Trophoblast cell (in vitro differentiated cells and primary cell): ENCODE results near the gene METTL5.
"Not testable (repeated sequence)": the region's sequence is repeated elsewhere in the genome, so short reads cannot be mapped to it uniquely, and the experiment has no call there.

Source experiments
- DNase-seq, 2 donors: peaks; one replicate each; pipeline ENCODE4 v3.0.0-alpha.2; 2016
- H2AFZ ChIP-seq: 2 replicates; pipeline ENCODE4 v1.6.1; 2013; ENCODE audit warnings: low read length, moderate library complexity, mild to moderate bottlenecking; ENCODE audit not compliant: insufficient read depth, poor library complexity
- H2AK5ac ChIP-seq: 2 replicates; pipeline ENCODE4 v1.6.1; 2013; ENCODE audit warnings: mild to moderate bottlenecking, low read length
- H2BK120ac ChIP-seq: 2 replicates; pipeline ENCODE4 v1.6.1; 2013; ENCODE audit warnings: low read length, mild to moderate bottlenecking, moderate library complexity; ENCODE audit not compliant: insufficient read depth, poor library complexity
- H2BK12ac ChIP-seq: 2 replicates; pipeline ENCODE4 v1.6.1; 2013; ENCODE audit warnings: mild to moderate bottlenecking, low read length, moderate library complexity
- H2BK5ac ChIP-seq: 2 replicates; pipeline ENCODE4 v1.6.1; 2013; ENCODE audit warnings: low read length, low read depth, moderate library complexity, mild to moderate bottlenecking; ENCODE audit not compliant: poor library complexity
- H3K14ac ChIP-seq: 2 replicates; pipeline ENCODE4 v1.6.1; 2013; ENCODE audit warnings: mild to moderate bottlenecking, low read length
- H3K18ac ChIP-seq: 2 replicates; pipeline ENCODE4 v1.6.1; 2013; ENCODE audit warnings: mild to moderate bottlenecking, low read length
- H3K23ac ChIP-seq: 2 replicates; pipeline ENCODE4 v1.6.1; 2013; ENCODE audit warnings: low read length
- H3K27ac ChIP-seq: 2 replicates; pipeline ENCODE4 v1.5.1; 2013; ENCODE audit warnings: low read depth, mild to moderate bottlenecking, inconsistent platforms, low read length, moderate library complexity
- H3K27me3 ChIP-seq: 2 replicates; pipeline ENCODE4 v1.6.1; 2013; ENCODE audit warnings: inconsistent platforms, mild to moderate bottlenecking, low read length, moderate library complexity; ENCODE audit not compliant: insufficient read depth
- H3K36me3 ChIP-seq, 2 experiments: 1 replicate in 1 of 2; 2 replicates in 1 of 2; pipeline ENCODE4 v1.6.1; 2013; ENCODE audit warnings: low read length in 2 of 2, mild to moderate bottlenecking in 2 of 2, moderate library complexity in 1 of 2; ENCODE audit not compliant: insufficient read depth in 2 of 2, control insufficient read depth in 1 of 2
- H3K4ac ChIP-seq: 2 replicates; pipeline ENCODE4 v1.6.1; 2013; ENCODE audit warnings: low read depth, mild to moderate bottlenecking, low read length, moderate library complexity
- H3K4me1 ChIP-seq, 2 experiments: 1 replicate in 1 of 2; 2 replicates in 1 of 2; pipeline ENCODE4 v1.6.1; 2013; ENCODE audit warnings: low read length in 2 of 2, mild to moderate bottlenecking in 2 of 2, moderate library complexity in 1 of 2; ENCODE audit not compliant: insufficient read depth in 2 of 2, control insufficient read depth in 1 of 2
- H3K4me2 ChIP-seq: 2 replicates; pipeline ENCODE4 v1.6.1; 2013; ENCODE audit warnings: inconsistent platforms, mild to moderate bottlenecking, low read length, moderate library complexity
- H3K4me3 ChIP-seq: 2 replicates; pipeline ENCODE4 v1.5.1; 2013; ENCODE audit warnings: mild to moderate bottlenecking, low read depth, low read length, inconsistent platforms
- H3K79me1 ChIP-seq: one replicate; pipeline ENCODE4 v1.6.1; 2013; ENCODE audit warnings: low read length
- H3K79me2 ChIP-seq: 2 replicates; pipeline ENCODE4 v1.6.1; 2013; ENCODE audit warnings: low read length, mild to moderate bottlenecking; ENCODE audit not compliant: control insufficient read depth, insufficient read depth, poor library complexity
- H3K9ac ChIP-seq: 2 replicates; pipeline ENCODE4 v1.6.1; 2013; ENCODE audit warnings: mild to moderate bottlenecking, low read length
- H3K9me3 ChIP-seq: 2 replicates; pipeline ENCODE4 v1.6.1; 2013; ENCODE audit warnings: low read depth, mild to moderate bottlenecking, control low read depth, inconsistent platforms, low read length; ENCODE audit not compliant: insufficient read depth
- H4K12ac ChIP-seq: 2 replicates; pipeline ENCODE4 v1.6.1; 2013; ENCODE audit warnings: low read depth, mild to moderate bottlenecking, low read length, moderate library complexity
- H4K8ac ChIP-seq: 2 replicates; pipeline ENCODE4 v1.6.1; 2013; ENCODE audit warnings: low read depth, mild to moderate bottlenecking, low read length, moderate library complexity
- H4K91ac ChIP-seq: one replicate; pipeline ENCODE4 v1.6.1; 2013; ENCODE audit warnings: low read depth, mild to moderate bottlenecking, low read length, moderate library complexity
- WGBS: extraction: QIAGEN DNeasy Blood & Tissue Kit; methylation state at CpG from one replicate; pipeline ENCODE4 v1.1.7; 2013; ENCODE audit warnings: missing lambda C conversion rate; ENCODE audit not compliant: insufficient read length, insufficient coverage; ENCODE audit errors: extremely low coverage; 5-methylcytosine and 5-hydroxymethylcytosine counted together

METTL5 gene

DNA sequence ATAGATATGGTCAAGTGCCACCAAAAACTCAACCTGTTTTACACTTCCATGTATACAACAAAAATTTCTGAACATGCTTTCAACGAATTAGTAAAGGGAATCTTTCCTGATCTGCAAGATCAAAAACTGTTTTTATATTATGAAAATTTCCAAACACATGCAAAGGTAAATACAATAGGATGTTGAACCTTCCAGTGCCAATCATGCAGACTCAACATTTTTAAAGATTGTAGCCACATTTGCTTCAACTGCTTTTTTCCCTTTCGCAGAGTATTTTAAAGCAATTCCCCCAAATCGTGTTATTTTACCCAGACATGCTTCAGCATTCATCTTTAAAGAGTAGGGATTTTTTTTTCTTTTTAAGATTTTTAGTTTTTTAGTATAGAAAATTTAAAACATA lies 42.9 kb upstream of the METTL5 start:
- Histone ChIP-seq H2BK12ac (no peak overlapping the region), H3K79me2 (no peaks in the 10 kb centered on the region), H2BK120ac (no peak overlapping the region), H3K36me3 (no peaks in the 10 kb centered on the region), H2AK5ac (no peak overlapping the region), H3K4me2 (no peak overlapping the region), H3K4me3 (no peak overlapping the region), H4K91ac (no peak overlapping the region), H4K8ac (no peak overlapping the region), H3K9me3 (no peaks in the 10 kb centered on the region), H3K27ac (no peak overlapping the region), H2AFZ (no peak overlapping the region), H2BK5ac (no peak overlapping the region), H4K12ac (no peak overlapping the region), H3K4ac (no peak overlapping the region), H3K9ac (no peak overlapping the region), H3K23ac (no peak overlapping the region), H3K79me1 (no peaks in the 10 kb centered on the region), H3K27me3 (no peaks in the 10 kb centered on the region), H3K18ac (no peak overlapping the region), H3K14ac (no peak overlapping the region), H3K4me1 (no peaks in the 10 kb centered on the region)
- DNase-seq, result no peak
- WGBS, result no CpG with 5 or more reads among the region's 3 CpGs

DNA sequence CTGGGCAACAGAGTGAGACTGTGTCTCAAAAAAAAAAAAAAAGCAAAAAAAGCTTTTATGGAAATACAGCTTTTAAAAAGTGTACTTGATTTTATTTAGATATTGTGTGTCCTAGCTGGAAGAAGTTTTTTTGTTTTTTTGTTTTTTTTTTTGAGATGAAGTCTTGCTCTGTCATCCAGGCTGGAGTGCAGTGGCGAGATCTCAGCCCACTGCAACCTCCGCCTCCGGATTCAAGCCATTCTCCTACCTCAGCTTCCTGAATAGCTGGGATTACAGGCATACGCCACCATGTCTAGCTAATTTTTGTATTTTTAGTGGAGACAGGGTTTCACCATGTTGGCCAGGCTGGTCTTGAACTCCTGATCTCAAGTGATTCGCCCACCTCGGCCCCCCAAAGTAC lies 41.5 kb upstream of the METTL5 start:
- not testable (repeated sequence) for H3K4ac ChIP-seq, H2BK120ac ChIP-seq, H4K91ac ChIP-seq, H2AFZ ChIP-seq, H3K4me2 ChIP-seq, H3K18ac ChIP-seq, H3K4me1 ChIP-seq, H3K36me3 ChIP-seq, H4K8ac ChIP-seq, H3K27ac ChIP-seq, H3K4me3 ChIP-seq, H4K12ac ChIP-seq, H3K9me3 ChIP-seq, H3K23ac ChIP-seq, H2BK5ac ChIP-seq, H2BK12ac ChIP-seq, H3K9ac ChIP-seq, H3K27me3 ChIP-seq, DNase-seq, H2AK5ac ChIP-seq, H3K79me1 ChIP-seq, H3K79me2 ChIP-seq, H3K14ac ChIP-seq
- no CpG with 5 or more reads among the region's 6 CpGs for WGBS

DNA sequence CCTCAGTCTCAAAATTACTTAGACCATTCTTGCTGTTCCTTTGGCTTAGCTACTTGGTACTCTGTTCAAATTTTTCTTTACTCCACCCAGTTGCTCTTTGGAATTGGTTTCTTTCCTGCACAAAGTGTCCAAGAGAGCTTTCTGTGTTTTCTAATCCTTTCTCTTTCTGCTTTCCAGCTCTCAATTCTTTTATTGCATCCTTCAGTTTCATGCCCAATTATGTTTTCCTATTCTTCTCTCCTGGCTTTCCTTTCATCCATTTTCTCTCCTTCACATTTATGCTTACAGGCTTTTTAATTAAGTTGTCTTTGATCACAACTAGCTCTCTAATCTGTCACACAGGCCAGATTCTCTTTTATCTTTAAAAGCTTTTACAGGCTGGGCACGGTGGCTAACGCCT lies 40.8 kb upstream of the METTL5 start:
- Histone ChIP-seq H3K9me3 (no peaks in the 10 kb centered on the region), H3K79me2 (no peaks in the 10 kb centered on the region), H3K4me3 (no peak overlapping the region), H2BK120ac (no peak overlapping the region), H3K27ac (no peak overlapping the region), H3K18ac (no peak overlapping the region), H2BK12ac (no peak overlapping the region), H4K8ac (no peak overlapping the region), H3K36me3 (peaks cover 0 to 1% of the 10 kb centered on the region in 2 experiments), H3K23ac (no peak overlapping the region), H3K4me2 (no peak overlapping the region), H2AK5ac (no peak overlapping the region), H3K14ac (no peak overlapping the region), H3K9ac (no peak overlapping the region), H3K79me1 (no peaks in the 10 kb centered on the region), H4K12ac (no peak overlapping the region), H3K4me1 (no peaks in the 10 kb centered on the region), H2AFZ (no peak overlapping the region), H4K91ac (no peak overlapping the region), H2BK5ac (no peak overlapping the region), H3K4ac (no peak overlapping the region), H3K27me3 (no peaks in the 10 kb centered on the region)
- DNase-seq, result no peak
- WGBS, result no CpG with 5 or more reads among the region's 2 CpGs

DNA sequence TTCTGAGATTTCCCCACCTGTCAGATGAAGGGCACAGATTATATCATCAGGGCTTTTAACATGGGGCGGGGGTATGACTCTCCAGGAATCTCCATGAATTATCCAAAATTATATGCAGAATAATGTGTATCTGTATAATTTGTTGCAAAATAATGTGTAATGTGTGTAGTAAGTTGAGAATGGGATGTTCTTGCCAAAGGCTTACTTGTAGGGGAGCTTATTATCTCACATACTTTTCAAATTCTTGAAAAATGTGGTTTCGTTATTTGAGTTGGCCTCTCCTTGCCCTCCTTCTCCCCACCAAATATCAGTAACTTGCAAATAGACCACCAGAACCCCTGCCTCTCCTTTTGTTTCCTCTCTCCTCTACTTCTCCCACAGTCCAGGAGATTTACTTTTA lies 38.1 kb upstream of the METTL5 start:
- Histone ChIP-seq H2BK120ac (no peak overlapping the region), H2AK5ac (no peak overlapping the region), H3K23ac (no peak overlapping the region), H3K9ac (no peak overlapping the region), H3K9me3 (no peaks in the 10 kb centered on the region), H3K79me2 (no peaks in the 10 kb centered on the region), H2BK5ac (no peak overlapping the region), H3K4me2 (no peak overlapping the region), H3K18ac (no peak overlapping the region), H3K27me3 (no peaks in the 10 kb centered on the region), H3K79me1 (no peaks in the 10 kb centered on the region), H2AFZ (no peak overlapping the region), H3K36me3 (peaks cover 0 to 1% of the 10 kb centered on the region in 2 experiments), H3K4me1 (no peaks in the 10 kb centered on the region), H3K14ac (no peak overlapping the region), H4K8ac (no peak overlapping the region), H2BK12ac (no peak overlapping the region), H4K91ac (no peak overlapping the region), H3K27ac (no peak overlapping the region), H3K4me3 (no peak overlapping the region), H3K4ac (no peak overlapping the region), H4K12ac (no peak overlapping the region)
- WGBS, result no CpG with 5 or more reads among the region's 2 CpGs
- DNase-seq, result no peak
